Stimulated activated CD8-positive, alpha-beta memory T cell treated with anti-CD3 and anti-CD28 coated beads, Interleukin-4, amount 100 ng/mL, for 24 hours (primary cell): ENCODE measurements around the gene KRT5.

ENCODE experiments used
- DNase-seq: peaks from one replicate; pipeline ENCODE4 v3.0.0-alpha.2; 2020; ENCODE audit warnings: low read depth

The KRT5 gene

DNA sequence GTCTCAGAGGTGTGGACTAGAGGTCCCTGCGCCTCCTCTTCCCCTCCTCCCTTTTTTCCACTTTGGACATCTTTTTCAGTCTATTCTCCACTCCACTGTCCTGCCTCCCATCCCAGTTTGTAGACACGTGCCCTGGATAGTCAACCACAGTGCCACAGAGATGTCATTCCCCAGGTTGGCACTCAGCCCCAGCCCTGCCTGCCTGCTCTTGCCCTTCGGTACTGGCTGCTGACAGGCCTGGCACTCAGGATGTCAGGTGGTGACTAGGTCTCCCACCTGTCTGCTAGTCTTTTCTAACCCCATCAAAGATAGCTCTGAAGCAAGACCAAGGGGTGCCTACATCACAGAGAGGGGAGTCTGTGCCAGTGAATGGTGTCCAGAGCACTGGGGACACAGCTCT lies 16.9 kb upstream of the KRT5 start:
- DNase-seq: no peak

DNA sequence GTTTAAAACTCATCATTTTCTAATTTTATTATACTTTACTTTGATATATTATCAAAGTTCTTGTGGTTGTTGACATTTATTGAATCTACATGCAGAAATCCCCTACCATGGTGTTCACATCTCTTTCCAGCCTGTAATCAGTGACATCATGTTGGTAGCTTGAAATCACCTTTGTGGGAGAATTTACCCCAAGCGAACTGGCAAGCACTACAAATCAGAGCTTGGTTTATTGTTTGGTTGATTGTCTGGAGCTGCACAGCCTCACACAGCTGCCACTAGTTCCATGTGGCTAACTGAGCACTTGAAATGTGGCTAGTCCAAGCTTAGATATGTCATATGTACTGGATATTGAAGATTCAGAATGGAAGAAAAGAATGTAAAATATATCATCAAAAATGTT lies 15.4 kb upstream of the KRT5 start:
- no peak for DNase-seq

DNA sequence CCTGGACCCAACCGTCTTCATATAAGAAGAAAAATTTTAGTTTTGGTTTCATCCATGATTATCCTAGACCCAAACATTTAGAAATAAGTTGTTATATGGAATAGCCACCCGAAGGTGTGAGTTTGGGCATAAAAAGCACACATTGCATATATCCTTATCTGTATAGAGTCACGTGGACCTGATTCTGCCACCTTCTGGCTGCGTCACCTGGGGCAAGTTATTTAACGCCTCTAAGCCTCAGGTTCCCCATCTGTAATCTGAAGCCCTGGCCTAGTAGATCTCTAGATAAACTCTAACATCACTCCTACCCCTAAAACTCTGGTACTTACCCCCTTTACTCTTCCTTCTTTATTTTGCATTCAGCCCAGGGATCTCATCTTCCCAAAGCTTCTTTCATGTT lies 14.3 kb upstream of the KRT5 start:
- no peak for DNase-seq

DNA sequence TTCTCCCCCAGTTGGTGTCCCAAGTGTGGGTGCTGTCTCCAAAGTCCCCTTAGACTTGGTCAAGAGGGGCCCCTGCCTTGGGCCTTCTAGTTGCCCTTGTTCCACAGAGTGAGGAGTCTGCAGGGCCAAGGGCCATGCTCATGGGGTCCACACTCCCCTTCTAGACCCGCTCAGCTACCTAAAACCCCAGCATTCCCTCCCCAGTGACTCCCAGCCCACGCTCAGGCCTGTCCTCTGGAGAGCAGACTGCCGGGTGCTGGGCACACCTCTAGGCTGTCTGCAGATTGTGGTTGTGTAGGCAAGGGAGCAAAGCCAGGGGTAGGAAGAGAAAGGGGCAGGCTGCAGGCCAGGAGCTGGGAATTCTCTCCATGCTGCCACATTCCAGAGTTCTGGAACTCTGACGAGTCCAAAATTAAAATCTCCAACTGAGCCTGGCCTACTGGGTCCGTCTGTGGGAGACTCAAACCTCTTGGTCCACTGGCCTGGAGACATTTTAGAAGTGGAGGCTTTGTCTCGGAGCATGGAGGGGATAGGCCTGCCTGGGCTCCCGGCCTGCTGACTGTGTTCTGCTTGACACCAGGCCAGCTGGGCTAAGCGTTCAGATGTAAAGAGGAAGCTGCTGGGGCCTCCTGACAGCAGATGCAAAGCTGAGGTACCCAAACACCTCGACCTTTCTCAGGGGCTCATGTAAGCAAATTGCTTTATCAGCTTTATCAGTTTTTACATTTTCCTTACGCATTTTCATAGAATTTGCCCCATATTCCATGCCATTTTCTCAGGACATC lies 13.7 kb upstream of the KRT5 start:
- DNase-seq: no peak

- no peak for DNase-seq
These were observed 12.4 kb upstream of the KRT5 start for GRCh38 chr12:52532636-52533035.

DNA sequence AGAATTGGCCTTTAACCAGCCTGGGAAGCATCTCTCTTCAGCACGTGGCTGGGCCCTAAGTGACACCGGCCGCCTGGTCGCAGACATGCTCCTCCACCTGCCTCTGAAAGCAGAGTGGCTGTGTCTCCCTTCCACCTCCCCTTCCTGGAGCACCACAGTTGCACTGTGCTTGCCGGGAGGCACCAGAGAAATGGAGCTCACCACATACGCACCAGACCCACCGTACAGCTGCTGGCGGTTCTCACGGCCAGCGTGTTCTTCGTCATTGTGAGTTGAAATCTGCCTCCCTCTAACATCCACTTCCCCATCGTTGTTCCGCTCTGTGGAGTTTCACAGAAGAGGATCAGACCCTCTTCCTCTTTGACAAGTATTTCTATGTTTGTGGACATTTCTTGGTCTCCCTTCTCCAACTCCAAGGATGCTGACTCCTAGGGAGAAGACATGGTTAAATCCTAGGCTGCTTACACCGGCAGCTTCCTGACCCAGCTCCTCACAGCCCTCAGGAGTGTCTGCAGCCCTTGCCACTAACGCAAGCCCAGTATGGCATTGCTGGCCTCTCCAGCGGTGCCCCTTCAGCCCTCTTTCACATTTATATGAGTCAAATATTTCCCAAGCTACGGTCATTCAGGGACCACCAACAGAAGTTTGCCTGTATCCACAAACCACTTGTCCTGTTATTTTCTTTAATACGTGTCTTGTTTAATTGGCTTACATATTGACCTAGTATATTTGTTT lies 11.5 kb upstream of the KRT5 start:
- no peak for DNase-seq

DNA sequence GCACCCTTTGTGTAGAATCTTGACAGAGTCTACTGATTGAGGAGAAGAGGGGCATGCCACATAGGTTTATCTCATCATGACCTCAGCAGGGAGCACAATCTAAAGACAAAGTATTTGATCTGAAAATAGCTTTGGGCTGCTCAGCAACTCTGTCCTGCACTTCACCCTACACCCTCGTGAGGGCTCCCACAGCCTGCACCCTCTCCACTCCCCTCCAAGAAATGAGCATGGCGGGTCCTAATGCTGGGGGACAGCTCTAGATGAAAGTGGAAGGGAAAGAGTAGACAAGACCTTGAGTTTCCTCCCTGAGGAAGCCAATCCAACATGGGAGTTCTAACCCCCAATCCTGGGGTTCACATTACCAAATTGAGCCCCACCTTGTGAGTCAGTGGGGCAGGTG lies 10.7 kb upstream of the KRT5 start:
- no peak for DNase-seq

GRCh38 chr12:52530366-52530765 lies 10.2 kb upstream of the KRT5 start:
- DNase-seq: no peak

DNA sequence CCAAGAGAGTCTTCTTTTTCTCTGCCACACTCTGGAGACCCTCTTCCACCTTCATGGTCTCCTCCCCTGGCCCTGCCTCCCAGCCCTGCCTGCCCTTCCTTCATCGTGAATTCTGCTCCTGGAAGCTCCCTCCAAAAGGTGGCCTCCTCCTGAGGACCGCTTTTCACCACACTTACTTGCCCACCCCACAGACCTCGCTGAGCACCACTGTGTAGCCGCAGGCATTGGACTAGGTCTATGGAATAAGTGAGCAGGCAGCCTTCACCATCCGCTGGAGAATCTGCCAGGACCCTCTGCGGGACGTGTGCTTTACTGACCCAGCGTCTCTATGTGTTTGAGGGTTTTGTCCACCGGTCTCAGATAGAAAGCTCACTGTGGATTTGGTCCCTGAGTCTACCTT lies 9.7 kb upstream of the KRT5 start:
- DNase-seq: no peak

- no peak for DNase-seq
These were observed 9.2 kb upstream of the KRT5 start for GRCh38 chr12:52529417-52529816.

- DNase-seq: no peak
These were observed 8.5 kb upstream of the KRT5 start for GRCh38 chr12:52528641-52529143.

DNA sequence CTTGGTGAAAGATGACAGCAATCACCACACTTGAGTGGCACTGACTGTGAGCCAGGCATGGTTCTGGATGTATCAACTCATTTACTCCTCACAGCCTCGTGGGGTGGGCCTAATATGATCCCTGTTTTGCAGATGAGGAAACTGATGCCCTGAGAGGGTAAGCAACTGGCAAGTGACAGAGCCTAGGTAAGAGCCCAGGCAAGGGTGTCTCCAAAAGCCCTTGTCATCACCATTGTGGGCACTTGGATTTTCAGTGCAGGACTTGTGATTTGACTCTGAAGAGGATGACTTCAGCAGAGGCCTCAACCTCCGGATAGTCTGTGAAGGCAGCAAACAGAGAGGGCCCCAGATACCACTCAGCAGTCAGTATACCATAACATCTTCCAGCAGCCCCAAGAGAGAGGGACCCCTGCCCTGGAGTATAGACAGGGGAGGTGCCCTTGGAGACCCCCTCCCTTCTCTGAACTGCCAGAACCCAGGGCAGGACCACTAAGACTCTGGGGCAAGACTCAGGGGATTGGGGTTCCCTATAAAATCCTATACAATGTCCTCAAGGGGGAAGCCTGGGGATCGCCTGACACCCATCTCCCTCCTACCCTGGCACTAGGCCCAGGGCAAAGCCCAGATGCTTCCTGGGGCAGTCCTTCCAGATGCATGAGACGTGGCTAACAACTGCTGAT lies 7.1 kb upstream of the KRT5 start:
- no peak for DNase-seq

DNA sequence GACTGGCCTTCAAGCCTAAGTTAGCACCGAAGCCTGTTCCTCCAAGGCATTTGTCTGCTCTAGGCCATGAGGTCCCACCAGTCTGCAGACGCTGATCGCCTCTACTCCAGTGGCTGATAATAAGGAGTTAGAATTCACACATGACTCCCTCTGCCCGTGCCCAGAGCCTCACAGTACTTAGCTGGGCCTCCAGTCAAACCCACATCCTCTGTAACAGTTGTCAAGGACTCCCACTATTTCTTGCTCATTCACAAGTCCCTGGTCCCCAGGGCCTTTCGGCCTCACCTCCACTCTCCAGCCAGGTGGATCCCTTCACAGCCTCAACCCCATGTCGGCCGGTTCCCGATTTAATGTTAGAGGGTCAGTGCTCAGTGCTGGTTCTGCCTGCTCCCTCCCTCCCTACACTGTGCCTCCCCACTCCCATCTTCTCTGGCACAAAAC lies 6.3 kb upstream of the KRT5 start:
- DNase-seq: no peak

GRCh38 chr12:52525661-52526499 lies 5.7 kb upstream of the KRT5 start:
- no peak for DNase-seq

GRCh38 chr12:52524898-52525591 lies 4.9 kb upstream of the KRT5 start:
- DNase-seq: no peak

- DNase-seq: no peak
These were observed 4.2 kb upstream of the KRT5 start for GRCh38 chr12:52524241-52524897.

DNA sequence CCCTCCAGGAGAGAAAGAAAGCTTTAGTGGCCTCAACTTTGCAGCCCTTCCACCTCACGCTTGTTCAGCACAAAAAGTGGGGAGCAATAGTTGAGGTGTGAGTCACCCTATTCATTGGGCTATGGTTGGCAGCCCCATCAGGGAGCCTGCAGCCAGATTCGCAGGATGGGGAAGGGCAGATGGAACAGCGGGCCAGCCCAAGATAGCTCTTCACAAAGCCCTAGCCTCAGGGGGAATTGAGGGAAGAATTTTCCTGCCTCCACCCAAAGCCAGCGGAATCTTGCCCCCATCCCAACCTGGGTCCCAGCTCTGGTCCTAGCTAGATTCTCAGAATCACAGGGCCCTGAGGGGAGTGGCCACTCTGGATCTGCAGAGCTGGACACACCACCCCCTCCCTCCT lies 3.6 kb upstream of the KRT5 start:
- no peak for DNase-seq

DNA sequence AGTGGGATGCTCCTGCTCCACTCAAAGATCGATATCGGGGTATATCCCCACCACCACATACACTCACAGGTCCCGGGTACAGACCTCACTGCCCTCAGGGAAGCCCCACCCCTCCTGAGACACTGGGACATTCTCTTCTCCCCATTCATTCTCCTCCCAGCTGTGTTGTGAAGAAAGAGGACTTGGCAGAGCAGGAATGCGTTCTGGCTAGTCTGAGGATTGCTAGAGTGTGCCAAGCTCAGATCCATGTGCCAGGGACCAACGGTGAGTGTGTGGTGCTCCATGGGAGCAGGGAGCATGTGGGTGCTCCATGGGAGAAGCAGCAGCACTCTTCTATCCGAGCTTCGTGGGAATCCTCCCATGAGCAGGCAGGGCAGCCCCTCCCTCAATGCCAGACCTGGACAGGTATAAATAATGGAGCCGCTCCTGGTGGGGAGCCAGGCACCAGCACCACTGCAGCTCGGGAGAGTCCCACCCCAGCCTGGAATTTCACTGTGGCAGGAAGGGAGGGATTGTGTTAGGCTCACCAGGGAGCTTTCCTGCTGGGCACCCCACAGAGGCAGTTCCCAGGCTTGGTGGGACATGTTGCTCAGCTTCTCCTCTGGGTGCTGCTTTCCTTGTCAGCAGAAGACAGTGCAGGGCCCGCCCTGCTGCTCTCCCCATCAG lies 2.3 kb upstream of the KRT5 start:
- DNase-seq: no peak

DNA sequence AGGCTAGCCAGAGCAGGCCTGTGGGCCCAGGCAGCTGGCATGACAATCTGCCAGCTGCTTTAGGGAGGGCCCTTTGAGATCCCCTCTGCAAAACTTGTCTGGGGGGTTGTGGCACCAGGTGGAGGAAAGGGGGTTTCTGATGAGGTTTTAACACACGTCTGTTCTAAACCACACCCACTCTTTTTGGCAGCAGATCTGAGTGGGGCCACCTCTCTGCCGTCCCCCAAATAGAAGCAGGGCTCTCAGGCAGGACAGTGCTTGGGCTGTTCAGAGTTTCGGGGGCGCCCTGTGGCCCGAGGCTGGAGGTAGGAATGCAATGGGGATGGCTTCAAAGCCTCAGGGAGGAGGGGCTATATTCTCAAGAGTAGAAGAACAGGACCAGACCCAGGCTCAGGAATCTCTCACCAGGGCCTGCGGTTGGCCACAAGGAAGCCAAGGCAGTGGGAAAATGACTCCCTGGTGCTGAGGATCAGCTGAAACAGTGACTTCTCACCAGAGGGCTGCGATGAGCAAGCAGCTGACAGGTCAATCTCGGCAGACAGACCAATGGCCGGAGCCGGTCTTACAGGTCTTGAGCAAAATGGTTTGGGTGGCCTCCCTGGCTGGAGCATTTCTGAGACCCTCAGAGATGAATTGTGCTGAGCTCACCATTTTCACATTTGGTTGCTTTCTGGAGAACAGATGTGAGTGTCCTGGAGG lies 1.5 kb upstream of the KRT5 start:
- DNase-seq: no peak

GRCh38 chr12:52521175-52521567 lies 977 bp upstream of the KRT5 start:
- DNase-seq: no peak
